Measurements from ENCODE around the gene RAI14.

DNA sequence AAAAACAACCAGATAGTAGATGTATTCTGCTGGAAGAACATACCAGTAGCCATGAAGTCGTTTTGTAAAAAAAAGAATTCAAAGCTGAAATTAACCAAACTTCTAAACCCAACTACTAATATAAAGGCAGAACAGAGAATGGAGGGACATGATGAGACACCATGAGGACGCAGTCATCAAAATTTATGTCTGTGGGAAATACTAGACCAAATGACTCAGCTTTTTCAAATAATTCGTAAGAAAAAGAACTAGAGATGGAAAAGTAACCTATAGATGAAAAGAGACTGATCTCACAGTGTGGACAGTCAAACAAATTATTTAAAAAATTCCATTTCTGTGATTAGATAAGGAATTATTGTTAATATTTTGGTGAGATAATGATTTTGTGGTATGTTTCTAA is 193.1 kb downstream of the RAI14 start:
- TF ChIP-seq, protein P1, sequence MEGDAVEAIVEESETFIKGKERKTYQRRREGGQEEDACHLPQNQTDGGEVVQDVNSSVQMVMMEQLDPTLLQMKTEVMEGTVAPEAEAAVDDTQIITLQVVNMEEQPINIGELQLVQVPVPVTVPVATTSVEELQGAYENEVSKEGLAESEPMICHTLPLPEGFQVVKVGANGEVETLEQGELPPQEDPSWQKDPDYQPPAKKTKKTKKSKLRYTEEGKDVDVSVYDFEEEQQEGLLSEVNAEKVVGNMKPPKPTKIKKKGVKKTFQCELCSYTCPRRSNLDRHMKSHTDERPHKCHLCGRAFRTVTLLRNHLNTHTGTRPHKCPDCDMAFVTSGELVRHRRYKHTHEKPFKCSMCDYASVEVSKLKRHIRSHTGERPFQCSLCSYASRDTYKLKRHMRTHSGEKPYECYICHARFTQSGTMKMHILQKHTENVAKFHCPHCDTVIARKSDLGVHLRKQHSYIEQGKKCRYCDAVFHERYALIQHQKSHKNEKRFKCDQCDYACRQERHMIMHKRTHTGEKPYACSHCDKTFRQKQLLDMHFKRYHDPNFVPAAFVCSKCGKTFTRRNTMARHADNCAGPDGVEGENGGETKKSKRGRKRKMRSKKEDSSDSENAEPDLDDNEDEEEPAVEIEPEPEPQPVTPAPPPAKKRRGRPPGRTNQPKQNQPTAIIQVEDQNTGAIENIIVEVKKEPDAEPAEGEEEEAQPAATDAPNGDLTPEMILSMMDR (IDR thresholded peaks at IDR 0.05) = no peak
- no peak for TF ChIP-seq POLR2A (IDR thresholded peaks at IDR 0.05)
